Stimulated activated CD4-positive, alpha-beta T cell treated with anti-CD3 and anti-CD28 coated beads, Interleukin-4, amount 100 ng/mL, for 24 hours (primary cell): ENCODE data around the gene SLC16A1.

Experiments used
- DNase-seq: peaks from one replicate; pipeline ENCODE4 v3.0.0-alpha.2; 2020

Gene SLC16A1

GRCh38 chr1:112878321-112878720 lies 77.7 kb downstream of the SLC16A1 start:
- DNase-seq = no peak

- no peak for DNase-seq
Observed at GRCh38 chr1:112877750-112878149, 78.2 kb downstream of the SLC16A1 start.

- DNase-seq = no peak
Observed at GRCh38 chr1:112876315-112876714, 79.7 kb downstream of the SLC16A1 start.

- no peak for DNase-seq
Observed at GRCh38 chr1:112872551-112872962, 83.4 kb downstream of the SLC16A1 start.

- no peak for DNase-seq
Observed at GRCh38 chr1:112870887-112871646, 84.9 kb downstream of the SLC16A1 start.

GRCh38 chr1:112869895-112870294 lies 86.1 kb downstream of the SLC16A1 start:
- DNase-seq = no peak

GRCh38 chr1:112868191-112868590 lies 87.8 kb downstream of the SLC16A1 start:
- DNase-seq = no peak

- DNase-seq = no peak
Observed at GRCh38 chr1:112866981-112867380, 89.0 kb downstream of the SLC16A1 start.

- DNase-seq = no peak
Observed at GRCh38 chr1:112866151-112866550, 89.8 kb downstream of the SLC16A1 start.

GRCh38 chr1:112862753-112863426 lies 93.1 kb downstream of the SLC16A1 start:
- DNase-seq = no peak
